B cell (primary cell): ENCODE results near the gene IFI27L2. TPM values are rescaled to one million over a fixed set of nuclear protein-coding genes. Genes with fewer than 3 reads are reported as not detected.

Experiments
- ATAC-seq: fragments of 200-7000 bp; cut with Tn5 transposase; one replicate; pipeline ENCODE4 v1.10.0; 2021; ENCODE audit warnings: low read depth, mild to moderate bottlenecking, moderate number of reproducible peaks, moderate library complexity
- CTCF ChIA-PET: fragments of 350-600 bp; sonication (Branson Sonifier 250); formaldehyde crosslinking; loops from one replicate; lab custom pipeline; 2021; ENCODE audit warnings: antibody characterized with exemption, inconsistent platforms; lab: Charles Lee
- POLR2A ChIA-PET: fragments of 350-600 bp; sonication (Branson Sonifier 250); formaldehyde crosslinking; loops from one replicate; lab custom pipeline; 2021; ENCODE audit warnings: antibody characterized with exemption; lab: Charles Lee
- DNase-seq: peaks from one replicate; pipeline ENCODE4 v3.0.0; 2013
- H2AFZ ChIP-seq: 2 replicates; pipeline ENCODE4 v1.6.1; 2012; ENCODE audit warnings: mild to moderate bottlenecking, low read depth, low read length; ENCODE audit not compliant: insufficient read depth, poor library complexity, severe bottlenecking
- H3K27ac ChIP-seq, 2 donors: 1 replicate in 1 of 2; 2 replicates in 1 of 2; pipeline ENCODE4 v1.5.1; 2012 to 2013; ENCODE audit warnings: low read length in 2 of 2, mild to moderate bottlenecking in 2 of 2, moderate library complexity in 1 of 2
- H3K27me3 ChIP-seq, 4 experiments: fragments of 200-600 bp in 1 of 4; sonication (generic) in 1 of 4; replicated peaks in 1 of 4; 1 replicate in 2 of 4; 2 replicates in 2 of 4; pipeline versions ENCODE4 v1.6.1 to v1.7.0; 2013 to 2016; ENCODE audit warnings: low read length in 3 of 4, mild to moderate bottlenecking in 2 of 4, mixed read lengths in 1 of 4, moderate library complexity in 1 of 4; ENCODE audit not compliant: insufficient read depth in 4 of 4, control insufficient read depth in 3 of 4; ENCODE audit errors: control extremely low read depth in 1 of 4
- H3K36me3 ChIP-seq, 2 experiments: replicated peaks in 1 of 2; 1 replicate in 1 of 2; 2 replicates in 1 of 2; pipeline versions ENCODE4 v1.6.1 to v1.7.1; 2013; ENCODE audit warnings: low read length in 1 of 2; ENCODE audit not compliant: insufficient read depth in 2 of 2, control insufficient read depth in 1 of 2; ENCODE audit errors: control extremely low read depth in 1 of 2, extremely low read depth in 1 of 2
- H3K4me1 ChIP-seq, 2 donors: fragments of 200-600 bp in 1 of 2; sonication (generic) in 1 of 2; 1 replicate in 1 of 2; 2 replicates in 1 of 2; pipeline versions ENCODE4 v1.5.1 to v1.6.1; 2013 to 2017; ENCODE audit warnings: low read length in 2 of 2; ENCODE audit not compliant: control insufficient read depth in 2 of 2, insufficient read depth in 2 of 2
- H3K4me2 ChIP-seq: replicated peaks from 2 replicates; pipeline ENCODE3; 2012; ENCODE audit warnings: mild to moderate bottlenecking, low read depth, low read length; ENCODE audit not compliant: poor library complexity, severe bottlenecking
- H3K4me3 ChIP-seq, 5 experiments: fragments of 200-600 bp in 1 of 5; sonication (generic) in 1 of 5; 1 replicate in 3 of 5; 2 replicates in 2 of 5; pipeline versions ENCODE4 v1.5.1 to v1.7.0; 2011 to 2016; ENCODE audit warnings: low read length in 4 of 5, mild to moderate bottlenecking in 4 of 5, low read depth in 2 of 5, control low read depth in 1 of 5, moderate library complexity in 1 of 5; ENCODE audit not compliant: insufficient read depth in 1 of 5; ENCODE audit errors: control extremely low read depth in 1 of 5, extremely low read depth in 1 of 5
- H3K79me2 ChIP-seq: fragments of 200-600 bp; sonication (generic); one replicate; pipeline ENCODE4 v1.6.0; 2016; ENCODE audit warnings: low read length; ENCODE audit not compliant: control insufficient read depth, insufficient read depth
- H3K9ac ChIP-seq: fragments of 200-600 bp; sonication (generic); 2 replicates; pipeline ENCODE4 v1.6.1; 2017; ENCODE audit warnings: mild to moderate bottlenecking, low read length, moderate library complexity
- H3K9me3 ChIP-seq, 3 donors: one replicate each; pipeline versions ENCODE4 v1.6.1 to v1.7.1; 2013; ENCODE audit warnings: low read length in 2 of 3; ENCODE audit not compliant: control insufficient read depth in 2 of 3, insufficient read depth in 1 of 3; ENCODE audit errors: control extremely low read depth in 1 of 3
- H4K20me1 ChIP-seq: 2 replicates; pipeline ENCODE4 v1.6.0; 2012; ENCODE audit warnings: mild to moderate bottlenecking, low read length; ENCODE audit not compliant: insufficient read depth, control insufficient read depth, poor library complexity, severe bottlenecking
- H3K27ac Mint-ChIP-seq: one replicate; pipeline ENCODE4 v1.8.0; 2021; ENCODE audit warnings: mixed read lengths
- H3K27me3 Mint-ChIP-seq: one replicate; pipeline ENCODE4 v1.8.0; 2021; ENCODE audit warnings: mixed read lengths
- H3K4me1 Mint-ChIP-seq: one replicate; pipeline ENCODE4 v1.8.0; 2021; ENCODE audit warnings: mixed read lengths
- H3K4me3 Mint-ChIP-seq: one replicate; pipeline ENCODE4 v1.8.0; 2021; ENCODE audit warnings: mixed read lengths
- H3K9me3 Mint-ChIP-seq: one replicate; pipeline ENCODE4 v1.8.0; 2022; ENCODE audit warnings: mixed read lengths; ENCODE audit not compliant: insufficient read depth
- EZH2 ChIP-seq: IDR thresholded peaks from 2 replicates; pipeline ENCODE4 v1.6.1; 2012; ENCODE audit warnings: borderline replicate concordance, low read depth, mild to moderate bottlenecking, moderate library complexity, low read length; ENCODE audit not compliant: insufficient read depth, poor library complexity, severe bottlenecking
- WGBS: methylation state at CpG from one replicate; pipeline ENCODE4 v1.1.5; 2013; ENCODE audit warnings: missing lambda C conversion rate; ENCODE audit not compliant: insufficient coverage; 5-methylcytosine and 5-hydroxymethylcytosine counted together
- intact Hi-C: fragments of 100-400 bp; cut with micrococcal nuclease; formaldehyde crosslinking; loops from one replicate; pipeline ENCODE4 v1.10.0; 2022
- polyA plus RNA-seq: library from polyadenylated mRNA; depleted of rRNA; stranded (reverse); fragments of >200 nt; gene quantifications from 2 replicates; pipeline ENCODE4 v1.2.3, GENCODE V29; 2012
- total RNA-seq, 2 donors: library from RNA; stranded (reverse); fragments of 120-200 nt in 1 of 2; gene quantifications; 1 replicate in 1 of 2; 2 replicates in 1 of 2; pipeline versions ENCODE4 v1.2.3 to v1.2.4, GENCODE V29; 2013 to 2022
- TF ChIP-seq, protein P1 (sequence below): fragments of 200-600 bp; IDR thresholded peaks from one replicate; pipeline ENCODE4 v1.8.0; 2022; ENCODE audit warnings: antibody characterized with exemption, mild to moderate bottlenecking

Gene IFI27L2
- total and polyA plus RNA-seq, 2 donors (not counting 1 experiment from before 2014, with no cell fraction given) = 30.2 to 57.4 TPM

DNA sequence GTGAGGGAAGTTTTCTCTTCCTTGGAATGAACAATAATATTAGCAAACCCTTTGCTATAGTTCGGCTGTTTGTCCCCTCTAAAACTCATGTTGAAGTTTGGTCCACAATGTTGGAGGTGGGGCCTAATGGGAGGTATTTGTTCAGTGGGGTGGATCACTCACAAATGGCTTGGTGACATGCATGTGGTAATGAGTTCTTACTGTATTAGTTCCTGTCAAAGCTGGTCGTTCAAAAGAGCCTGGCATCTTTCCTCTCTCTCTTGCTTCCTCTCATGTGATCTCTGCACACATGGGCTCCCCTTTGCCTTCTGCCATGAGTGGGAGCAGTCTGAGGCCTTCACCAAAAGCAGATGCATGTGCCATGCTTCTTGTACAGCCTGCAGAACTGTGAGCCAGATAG lies 31.7 kb upstream of the IFI27L2 start:
- Histone ChIP-seq H3K4me3 (no peak overlapping the region), H3K79me2 (no peaks in the 10 kb centered on the region), H3K27me3 (no peaks in the 10 kb centered on the region), H3K36me3 (no peaks in the 10 kb centered on the region), H3K27ac (no peak overlapping the region), H3K9ac (no peak overlapping the region), H3K4me2 (no peak overlapping the region), H3K9me3 (no peaks in the 10 kb centered on the region), H2AFZ (no peak overlapping the region), H3K4me1 (no peaks in the 10 kb centered on the region), H4K20me1 (no peaks in the 10 kb centered on the region)
- Mint-ChIP-seq H3K27ac (no peak overlapping the region), H3K9me3 (no peaks in the 10 kb centered on the region), H3K4me1 (no peaks in the 10 kb centered on the region), H3K27me3 (peaks cover 40% of the 10 kb centered on the region), H3K4me3 (no peak overlapping the region)
- TF ChIP-seq, protein P1, sequence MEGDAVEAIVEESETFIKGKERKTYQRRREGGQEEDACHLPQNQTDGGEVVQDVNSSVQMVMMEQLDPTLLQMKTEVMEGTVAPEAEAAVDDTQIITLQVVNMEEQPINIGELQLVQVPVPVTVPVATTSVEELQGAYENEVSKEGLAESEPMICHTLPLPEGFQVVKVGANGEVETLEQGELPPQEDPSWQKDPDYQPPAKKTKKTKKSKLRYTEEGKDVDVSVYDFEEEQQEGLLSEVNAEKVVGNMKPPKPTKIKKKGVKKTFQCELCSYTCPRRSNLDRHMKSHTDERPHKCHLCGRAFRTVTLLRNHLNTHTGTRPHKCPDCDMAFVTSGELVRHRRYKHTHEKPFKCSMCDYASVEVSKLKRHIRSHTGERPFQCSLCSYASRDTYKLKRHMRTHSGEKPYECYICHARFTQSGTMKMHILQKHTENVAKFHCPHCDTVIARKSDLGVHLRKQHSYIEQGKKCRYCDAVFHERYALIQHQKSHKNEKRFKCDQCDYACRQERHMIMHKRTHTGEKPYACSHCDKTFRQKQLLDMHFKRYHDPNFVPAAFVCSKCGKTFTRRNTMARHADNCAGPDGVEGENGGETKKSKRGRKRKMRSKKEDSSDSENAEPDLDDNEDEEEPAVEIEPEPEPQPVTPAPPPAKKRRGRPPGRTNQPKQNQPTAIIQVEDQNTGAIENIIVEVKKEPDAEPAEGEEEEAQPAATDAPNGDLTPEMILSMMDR = no peak
- no peak for TF ChIP-seq EZH2
- ChIA-PET POLR2A (no interaction called here), CTCF (interaction anchor here (0.9 kb wide), 1 partner anchor 25 kb away, joined by 3 read pairs; no protein-coding TSS in a partner anchor)
- intact Hi-C loops = no loop called here
- WGBS = 0% methylated on average over 1 of the region's 2 CpGs
- DNase-seq (no peak), ATAC-seq (no peak)

DNA sequence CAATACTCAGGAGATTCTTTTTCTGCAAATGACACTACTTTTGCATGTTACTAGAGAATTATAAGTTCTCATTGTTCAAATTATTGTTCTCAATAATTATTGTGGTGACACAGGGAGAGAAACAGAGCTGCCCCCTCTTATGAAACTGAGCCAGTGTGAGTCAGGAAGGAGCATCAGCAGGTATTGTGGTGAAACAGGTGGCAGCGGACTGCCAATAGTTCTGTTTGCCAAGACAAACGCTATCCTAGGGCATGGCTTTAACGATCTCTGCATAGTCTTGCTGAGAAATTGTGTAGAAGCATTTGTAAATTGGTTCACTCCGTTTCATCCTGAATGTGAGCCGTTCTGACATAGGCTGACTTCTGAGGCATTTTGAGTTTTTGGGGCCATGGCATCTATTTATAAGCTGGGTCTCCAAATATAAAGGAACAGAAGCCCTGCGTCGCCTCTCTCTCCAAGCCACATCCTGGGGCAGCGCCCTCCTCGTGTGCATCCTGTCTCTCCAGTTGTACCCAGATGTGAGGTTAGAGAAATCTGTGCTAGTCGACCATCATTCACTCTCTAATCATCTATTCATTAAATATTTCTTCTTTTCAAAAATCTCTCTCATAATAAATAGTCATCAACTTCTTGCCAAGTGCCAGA lies 29.0 kb upstream of the IFI27L2 start:
- ATAC-seq (no peak), DNase-seq (no peak)
- Mint-ChIP-seq H3K27ac (no peak overlapping the region), H3K4me1 (no peaks in the 10 kb centered on the region), H3K4me3 (no peak overlapping the region), H3K9me3 (no peaks in the 10 kb centered on the region), H3K27me3 (peaks cover 43% of the 10 kb centered on the region)
- Histone ChIP-seq H3K36me3 (no peaks in the 10 kb centered on the region), H3K4me3 (no peak overlapping the region), H2AFZ (no peak overlapping the region), H3K4me2 (no peak overlapping the region), H3K9me3 (peaks cover 0 to 4% (median 0%) of the 10 kb centered on the region in 3 donors), H3K9ac (no peak overlapping the region), H3K27ac (no peak overlapping the region), H3K27me3 (peaks cover 0 to 4% (median 0%) of the 10 kb centered on the region in 4 experiments), H3K79me2 (no peaks in the 10 kb centered on the region), H3K4me1 (no peaks in the 10 kb centered on the region), H4K20me1 (no peaks in the 10 kb centered on the region)
- 43% methylated on average over 4 of the region's 10 CpGs for WGBS
- ChIA-PET POLR2A (no interaction called here), CTCF (no interaction called here)
- TF ChIP-seq EZH2 = no peak
- TF ChIP-seq, protein P1 = no peak
- intact Hi-C loops = no loop called here
